Esophagus mucosa (tissue), 1 donor: ENCODE results near the gene GNAZ. TPM values are rescaled to one million over a fixed set of nuclear protein-coding genes. Genes with fewer than 3 reads are reported as not detected.
"Not testable (repeated sequence)": the region's sequence is repeated elsewhere in the genome, so short reads cannot be mapped to it uniquely, and the experiment has no call there.

Source experiments
- ATAC-seq: fragments of 200-7000 bp; cut with Tn5 transposase; one replicate; pipeline ENCODE4 v1.9.1; 2020
- total RNA-seq: library from RNA; stranded (reverse); gene quantifications from one replicate; pipeline ENCODE4 v1.2.4, GENCODE V29; 2023
- donor health status: DM: yes; HTN: yes; CAD: no.

Gene GNAZ
- total RNA-seq, 1 donor from 2014 or later = 0.76 TPM

DNA sequence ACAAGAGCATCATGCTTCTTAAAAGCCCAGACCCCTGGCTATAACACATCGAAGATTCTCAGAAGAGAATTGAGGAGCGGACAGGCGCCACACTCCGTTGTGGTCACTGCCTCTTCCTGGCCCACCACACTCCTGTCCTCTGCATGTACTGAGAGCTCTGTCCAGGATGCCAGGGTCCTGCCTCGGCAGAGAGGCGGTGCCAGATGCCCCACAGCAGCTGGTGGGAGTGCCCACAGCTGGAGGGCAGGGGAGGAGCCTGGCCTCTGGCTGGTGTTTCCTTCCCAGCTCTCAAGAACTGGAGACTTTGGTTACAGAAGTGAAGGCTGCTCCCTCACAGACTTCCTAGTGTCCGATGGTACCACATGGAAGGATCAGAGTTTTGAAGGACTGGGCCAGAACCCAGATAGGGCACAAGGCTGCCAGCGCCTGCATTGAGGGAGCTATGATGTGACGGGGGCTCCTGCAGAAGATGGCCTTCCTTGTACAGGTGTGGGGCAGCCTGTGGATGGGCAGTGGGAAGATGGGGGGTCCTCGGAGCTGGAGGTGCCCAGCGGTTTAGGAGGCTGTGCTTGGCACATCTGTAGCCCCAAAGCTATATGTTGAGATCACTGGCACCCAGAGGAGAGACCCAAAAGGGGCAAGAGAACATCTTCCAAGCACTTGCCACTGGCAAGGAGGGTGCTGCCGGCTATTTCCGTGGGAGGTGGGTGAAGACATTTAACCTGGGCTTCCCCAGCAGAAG lies 52.1 kb downstream of the GNAZ start:
- no peak for ATAC-seq

DNA sequence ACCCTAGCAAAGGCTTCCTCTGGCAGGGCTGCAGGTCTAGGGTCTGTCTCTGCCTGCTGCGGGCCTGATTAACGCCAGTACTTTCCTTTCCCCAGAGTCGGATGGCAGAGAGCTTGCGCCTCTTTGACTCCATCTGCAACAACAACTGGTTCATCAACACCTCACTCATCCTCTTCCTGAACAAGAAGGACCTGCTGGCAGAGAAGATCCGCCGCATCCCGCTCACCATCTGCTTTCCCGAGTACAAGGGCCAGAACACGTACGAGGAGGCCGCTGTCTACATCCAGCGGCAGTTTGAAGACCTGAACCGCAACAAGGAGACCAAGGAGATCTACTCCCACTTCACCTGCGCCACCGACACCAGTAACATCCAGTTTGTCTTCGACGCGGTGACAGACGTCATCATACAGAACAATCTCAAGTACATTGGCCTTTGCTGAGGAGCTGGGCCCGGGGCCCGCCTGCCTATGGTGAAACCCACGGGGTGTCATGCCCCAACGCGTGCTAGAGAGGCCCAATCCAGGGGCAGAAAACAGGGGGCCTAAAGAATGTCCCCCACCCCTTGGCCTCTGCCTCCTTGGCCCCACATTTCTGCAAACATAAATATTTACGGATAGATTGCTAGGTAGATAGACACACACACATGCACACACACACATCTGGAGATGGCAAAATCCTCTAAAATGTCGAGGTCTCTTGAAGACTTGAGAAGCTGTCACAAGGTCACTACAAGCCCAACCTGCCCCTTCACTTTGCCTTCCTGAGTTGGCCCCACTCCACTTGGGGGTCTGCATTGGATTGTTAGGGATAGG lies 52.9 kb downstream of the GNAZ start:
- no peak for ATAC-seq

DNA sequence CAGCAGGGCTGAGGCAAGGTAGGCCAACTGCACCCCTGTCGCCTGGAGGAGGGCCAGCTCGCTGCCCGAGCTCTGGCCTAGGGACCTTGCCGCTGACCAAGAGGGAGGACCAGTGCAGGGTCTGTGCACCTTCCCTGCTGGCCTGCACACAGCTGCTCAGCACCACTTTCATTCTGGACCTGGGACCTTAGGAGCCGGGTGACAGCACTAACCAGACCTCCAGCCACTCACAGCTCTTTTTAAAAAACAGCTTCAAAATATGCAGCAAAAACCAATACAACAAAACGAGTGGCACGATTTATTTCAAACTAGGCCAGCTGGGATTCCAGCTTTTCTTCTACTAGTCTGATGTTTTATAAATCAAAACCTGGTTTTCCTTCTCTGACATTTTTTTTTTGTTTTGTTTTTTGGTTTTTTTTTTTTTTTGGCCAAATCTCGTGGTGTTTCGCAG lies 53.5 kb downstream of the GNAZ start:
- ATAC-seq = no peak

DNA sequence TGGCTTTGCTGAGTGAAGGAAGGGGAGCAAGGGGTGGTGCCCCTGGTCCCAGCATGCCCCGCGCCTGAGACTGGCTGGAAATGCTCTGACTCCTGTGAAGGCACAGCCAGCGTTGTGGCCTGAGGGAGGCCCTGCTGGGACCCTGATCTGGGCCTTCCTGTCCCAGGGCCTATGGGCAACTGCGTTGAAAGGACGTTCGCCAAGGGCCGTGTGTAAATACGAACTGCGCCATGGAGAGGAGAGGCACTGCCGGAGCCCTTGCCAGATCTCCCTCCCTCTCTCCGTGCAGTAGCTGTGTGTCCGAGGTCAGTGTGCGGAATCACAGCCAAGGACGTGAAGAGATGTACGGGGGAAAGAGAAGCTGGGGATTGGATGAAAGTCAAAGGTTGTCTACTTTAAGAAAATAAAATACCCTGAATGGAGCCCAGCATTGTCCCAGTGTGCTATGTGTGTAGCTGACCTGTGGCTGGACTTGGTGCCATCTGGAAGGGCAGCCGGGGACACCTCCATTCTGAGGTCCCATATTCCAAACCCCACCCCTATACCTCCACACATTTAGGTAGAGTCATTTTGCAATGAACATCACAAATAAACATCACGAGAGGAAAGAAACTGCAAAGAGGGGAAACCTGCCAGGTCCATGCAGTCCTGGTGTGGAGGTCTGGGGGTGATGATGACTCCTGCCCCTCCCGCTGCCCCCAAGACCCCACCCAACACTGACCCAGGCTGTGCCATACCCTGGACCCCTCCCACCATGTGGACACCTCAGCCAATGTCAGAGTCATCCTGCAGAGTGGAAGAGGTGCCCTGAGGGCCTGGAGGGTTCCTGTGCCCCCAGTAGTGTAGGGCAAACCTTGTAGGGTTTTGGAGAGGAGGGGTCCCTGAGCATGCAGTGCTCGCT lies 54.5 kb downstream of the GNAZ start:
- no peak for ATAC-seq

DNA sequence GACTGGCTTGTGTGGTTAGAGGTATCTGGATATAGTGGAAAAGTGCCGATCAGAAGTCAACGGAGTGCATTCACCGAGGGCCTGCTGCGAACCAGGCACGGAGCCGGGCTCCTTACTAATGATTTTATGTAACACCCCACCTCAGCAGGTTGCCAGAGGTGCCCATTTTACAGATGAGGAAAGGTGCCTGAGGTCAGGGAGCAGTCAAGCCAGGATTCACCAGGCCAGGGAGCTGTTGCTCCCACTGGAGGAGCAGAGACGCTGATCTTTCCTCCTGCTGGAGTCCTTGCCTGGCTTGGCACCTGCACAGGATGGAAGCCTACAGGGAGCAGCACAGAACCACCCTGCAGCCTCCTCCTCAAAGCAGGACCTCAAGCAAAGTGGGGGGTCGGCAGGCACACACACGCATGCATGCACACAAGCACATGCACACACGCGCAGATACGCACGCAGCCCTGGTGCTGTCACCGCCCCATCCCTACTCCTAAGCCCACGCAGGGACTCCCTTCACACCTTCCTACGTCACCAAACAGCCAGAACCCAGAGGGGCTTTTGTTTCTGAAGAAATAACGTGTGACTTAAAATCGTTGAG lies 55.3 kb downstream of the GNAZ start:
- ATAC-seq = no peak

DNA sequence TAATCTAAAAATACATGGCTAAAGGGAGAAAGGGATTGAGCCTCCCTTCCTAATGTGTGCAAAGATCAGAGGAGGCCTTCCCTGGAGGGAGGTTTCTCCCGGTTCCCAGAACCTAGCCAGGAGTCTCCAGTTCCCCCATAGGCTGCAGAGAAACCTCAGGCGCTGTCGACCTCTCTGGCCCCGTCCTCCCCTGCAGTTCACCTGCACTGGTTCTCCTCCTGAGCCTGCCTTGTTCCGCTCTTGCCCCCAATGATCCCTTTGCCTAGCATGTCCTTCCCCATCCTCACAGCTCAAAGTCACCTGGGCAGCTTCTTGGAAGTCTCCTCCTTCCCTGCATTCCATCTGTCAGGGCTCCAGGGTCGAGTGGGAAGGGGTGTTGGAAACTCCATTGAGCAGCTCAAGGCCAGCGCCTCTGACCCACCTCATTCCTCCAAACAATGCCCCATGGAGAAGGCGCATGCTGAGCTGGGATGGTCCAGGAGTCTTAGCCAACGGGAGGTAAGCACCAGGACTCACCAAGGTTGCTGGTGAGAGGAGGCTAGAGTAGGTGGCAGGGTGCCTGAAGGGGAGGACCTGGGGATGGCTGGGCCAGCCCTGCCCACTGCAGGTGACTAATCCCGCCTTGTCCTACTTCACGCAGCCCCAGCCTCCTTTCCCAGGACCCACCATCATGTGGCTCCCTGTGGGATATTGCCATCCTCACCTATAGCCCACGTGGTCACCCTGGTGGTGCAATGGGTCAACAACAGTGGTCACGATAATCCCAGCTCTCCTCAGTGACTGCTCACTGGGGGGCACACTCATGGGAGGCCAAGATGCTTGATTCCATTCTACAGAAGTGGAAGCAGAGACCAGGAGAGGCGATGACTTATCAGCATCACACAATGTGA lies 56.1 kb downstream of the GNAZ start:
- no peak for ATAC-seq

DNA sequence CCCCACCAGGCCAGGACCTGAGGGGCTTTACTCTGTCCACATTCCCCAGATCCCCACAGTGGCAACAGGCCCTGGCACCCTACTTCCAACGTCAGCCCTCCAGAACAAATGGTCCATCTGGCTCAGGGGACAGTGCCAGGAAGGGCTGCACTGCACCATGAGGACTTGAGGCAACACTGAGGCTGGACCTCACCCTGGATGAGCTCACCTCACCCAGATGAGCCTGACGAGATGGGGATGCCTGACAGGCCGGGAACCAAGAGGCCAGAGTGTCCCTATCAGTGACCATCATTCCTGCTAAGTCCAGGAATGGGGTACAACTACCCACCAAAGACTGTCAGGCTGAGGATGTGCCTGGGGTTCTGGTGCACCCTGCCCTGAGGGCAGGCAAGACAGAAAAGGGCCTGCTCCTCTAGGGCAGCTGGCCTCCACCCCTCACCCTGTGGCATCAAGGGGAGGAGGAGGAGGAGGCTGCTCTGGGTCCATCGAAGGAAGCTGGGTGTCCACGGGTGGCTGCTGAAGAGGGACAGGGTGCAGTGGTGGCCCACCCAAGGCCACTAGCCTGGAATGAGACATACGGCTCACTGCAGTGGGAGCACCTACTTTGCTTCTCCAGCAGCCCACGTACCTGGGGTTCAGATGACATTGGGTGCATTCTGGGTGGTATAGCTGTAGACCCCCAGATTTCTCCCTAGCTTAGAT lies 56.9 kb downstream of the GNAZ start:
- no peak for ATAC-seq

DNA sequence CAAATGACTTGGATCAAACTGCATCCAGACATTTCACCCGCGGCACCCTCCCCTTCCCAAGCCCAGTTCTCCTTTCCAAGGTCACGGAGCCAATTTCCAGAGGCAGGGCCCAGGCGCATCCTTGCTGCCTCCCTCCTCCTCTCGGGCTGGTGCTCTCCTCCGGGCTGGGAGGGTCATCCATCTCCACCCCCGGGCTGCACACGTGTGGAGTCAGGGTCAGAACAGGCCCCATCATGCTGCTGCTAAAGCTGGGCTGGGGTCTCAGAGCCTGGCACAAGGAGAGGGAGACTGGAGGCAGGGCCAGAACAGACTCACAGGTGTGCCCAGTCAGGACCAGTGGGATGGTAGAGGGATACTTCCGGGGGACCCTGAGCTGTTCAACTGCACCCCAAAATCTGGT lies 57.5 kb downstream of the GNAZ start:
- ATAC-seq = no peak

DNA sequence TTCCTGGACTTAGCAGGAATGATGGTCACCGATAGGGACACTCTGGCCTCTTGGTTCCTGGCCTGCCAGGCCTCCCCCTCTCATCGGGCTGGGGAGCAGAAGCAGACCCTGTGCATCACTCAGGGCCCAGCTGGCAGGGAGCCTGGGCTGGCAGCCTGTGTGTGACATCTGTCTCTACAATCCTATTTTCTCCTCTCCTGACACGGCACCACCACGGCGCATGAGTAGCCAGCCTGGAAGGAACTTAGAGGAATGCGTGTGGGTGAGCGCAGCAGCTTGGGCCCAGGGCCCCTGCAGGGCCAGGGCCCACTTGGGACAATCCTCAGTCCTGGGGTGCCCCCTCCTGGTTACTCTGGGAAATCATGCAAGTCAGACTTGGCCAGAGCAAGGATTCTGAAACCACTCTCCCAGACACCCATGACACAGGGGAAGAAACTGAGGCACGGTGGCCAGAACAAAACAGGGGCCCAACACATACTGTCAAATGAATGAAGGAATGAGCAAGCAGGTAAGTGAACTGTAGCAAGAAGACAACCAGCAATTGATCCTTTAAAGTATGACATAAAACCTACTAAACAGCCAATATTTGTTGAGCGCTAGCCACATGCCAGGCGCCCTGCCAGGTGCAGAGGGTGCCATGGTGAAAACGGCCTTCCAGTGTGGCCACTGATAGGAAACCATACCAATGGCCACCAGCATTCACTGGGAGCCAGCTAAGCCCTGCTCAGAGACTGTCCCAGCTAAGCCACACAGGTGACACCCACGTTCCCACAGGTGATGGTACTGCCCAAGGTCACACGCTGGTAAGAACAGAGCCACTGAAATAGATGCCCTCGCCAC lies 58.2 kb downstream of the GNAZ start:
- peak; percentile 66 for ATAC-seq

DNA sequence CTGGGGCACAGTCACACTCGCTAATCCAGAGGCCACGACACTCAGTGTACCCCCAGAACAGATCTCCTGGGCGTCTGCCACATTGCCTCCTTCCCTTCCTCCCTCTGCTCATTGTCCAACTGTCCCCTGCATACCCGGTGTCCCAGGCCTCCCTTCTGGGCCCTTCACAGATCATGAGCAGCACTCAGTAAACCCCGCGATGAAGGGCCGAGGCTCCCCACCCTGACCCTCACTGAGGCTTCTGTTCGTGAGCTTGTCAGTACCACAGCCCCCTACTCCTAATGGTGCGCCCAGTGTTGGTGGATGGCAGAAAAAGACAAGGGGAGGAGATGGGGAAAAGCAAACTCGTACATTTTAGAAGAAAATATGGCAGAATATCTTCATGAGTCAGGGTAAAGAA lies 58.8 kb downstream of the GNAZ start:
- no peak for ATAC-seq

DNA sequence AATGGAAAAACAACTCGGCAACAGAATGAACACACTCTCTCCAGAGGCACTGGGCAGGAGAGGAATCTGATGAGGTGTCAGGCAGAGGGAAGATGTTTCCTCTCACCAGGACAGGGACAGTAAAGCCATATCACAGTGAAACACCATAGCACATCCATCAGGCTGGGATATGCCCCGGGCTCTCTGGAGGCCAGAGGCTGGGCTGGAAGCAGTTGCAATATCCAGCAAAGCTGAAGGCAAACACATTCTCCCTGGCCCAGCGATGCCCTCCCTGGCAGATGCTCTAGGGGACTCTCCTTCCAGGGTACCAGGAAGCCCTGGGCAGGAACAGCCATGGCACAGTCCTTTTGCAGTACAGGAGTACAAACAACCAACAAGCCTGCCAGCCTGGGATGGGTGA lies 60.4 kb downstream of the GNAZ start:
- ATAC-seq = no peak

DNA sequence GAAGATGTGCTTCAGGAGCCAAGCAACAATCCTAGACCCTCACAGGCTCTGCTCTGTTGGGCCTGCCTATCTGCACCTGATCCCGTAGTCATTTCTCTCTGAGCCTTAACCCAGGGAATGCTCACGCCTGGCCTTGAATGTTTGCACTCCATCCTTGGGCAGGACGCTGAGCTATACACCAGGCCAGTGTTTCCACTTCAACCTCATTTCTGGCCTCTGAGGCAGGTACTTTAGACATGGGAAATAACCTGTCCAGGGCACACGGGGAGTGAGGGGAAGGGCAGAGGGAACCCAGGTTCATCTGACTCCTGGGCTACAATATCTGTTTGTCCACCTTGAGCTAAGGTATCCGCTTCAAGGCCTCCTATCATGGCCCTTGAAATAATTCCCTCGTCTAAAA lies 61.6 kb downstream of the GNAZ start:
- ATAC-seq = no peak

DNA sequence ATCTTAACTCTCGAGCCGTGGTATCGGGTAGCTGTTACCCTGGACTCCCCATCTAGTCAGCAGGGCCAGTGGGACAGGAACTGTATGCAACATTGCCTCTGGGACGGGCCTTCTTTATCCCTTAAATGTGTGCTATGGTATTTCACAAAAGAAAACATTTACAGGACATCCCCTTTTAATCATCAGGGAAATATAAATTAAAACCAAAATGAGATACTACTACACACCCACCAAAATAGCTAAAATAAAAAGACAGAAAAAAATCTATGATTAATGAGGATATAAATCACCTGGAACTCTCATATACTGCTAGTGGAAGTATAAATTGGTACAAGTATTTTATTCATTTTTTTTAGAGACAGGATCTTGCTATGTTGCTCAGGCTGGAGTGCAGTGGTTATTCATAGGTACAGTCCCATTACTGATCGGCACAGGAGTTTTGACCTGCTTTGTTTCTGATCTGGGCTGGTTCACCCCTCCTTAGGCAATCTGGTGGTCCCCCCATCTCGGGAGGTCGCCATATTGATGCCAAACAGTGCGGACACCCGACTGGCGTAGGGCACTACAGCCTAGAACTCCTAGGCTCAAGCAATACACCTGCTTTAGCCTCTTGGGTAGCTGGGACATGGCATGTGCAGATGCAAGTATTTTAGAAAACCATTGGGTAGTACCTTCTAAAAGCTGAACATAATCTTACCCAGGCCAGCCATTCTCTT lies 62.2 kb downstream of the GNAZ start:
- no peak for ATAC-seq

DNA sequence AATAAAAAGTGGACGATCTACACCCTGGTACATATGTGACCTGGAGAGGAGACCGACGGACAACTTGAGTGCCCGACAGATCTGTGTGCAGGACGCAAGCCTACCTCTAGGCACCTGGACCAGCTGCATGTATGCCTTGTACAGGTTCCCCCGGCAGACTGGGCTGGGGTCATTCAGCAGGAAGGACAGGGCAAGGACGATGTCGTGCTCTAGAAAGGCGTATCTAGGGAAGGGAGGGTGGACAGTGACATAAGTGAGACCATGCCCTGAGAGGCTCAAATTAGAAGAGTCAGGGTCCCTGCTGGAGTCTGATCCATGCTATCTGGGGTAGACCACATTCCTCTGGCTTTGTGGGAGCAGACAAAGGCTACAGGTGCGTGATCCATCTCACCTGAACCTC lies 63.6 kb downstream of the GNAZ start:
- ATAC-seq = no peak

DNA sequence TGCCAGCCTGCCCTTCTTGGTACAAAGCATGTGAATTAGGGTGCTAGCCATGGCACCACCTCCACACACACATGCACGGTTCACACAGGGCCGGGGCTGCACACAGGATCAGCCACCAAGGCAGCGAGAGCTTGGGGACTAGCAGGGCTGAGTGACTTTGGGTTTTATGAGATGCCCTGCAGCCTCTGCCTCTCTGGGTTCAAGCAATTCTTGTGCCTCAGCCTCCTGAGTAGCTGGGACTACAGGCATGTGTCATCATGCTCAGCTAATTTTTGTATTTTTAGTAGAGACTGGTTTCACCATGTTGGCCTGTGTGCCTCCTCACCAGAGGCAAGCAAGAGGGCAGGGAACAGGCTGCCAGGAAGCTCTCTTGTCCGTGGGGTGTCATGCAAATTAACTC lies 66.7 kb downstream of the GNAZ start:
- not testable (repeated sequence) for ATAC-seq

DNA sequence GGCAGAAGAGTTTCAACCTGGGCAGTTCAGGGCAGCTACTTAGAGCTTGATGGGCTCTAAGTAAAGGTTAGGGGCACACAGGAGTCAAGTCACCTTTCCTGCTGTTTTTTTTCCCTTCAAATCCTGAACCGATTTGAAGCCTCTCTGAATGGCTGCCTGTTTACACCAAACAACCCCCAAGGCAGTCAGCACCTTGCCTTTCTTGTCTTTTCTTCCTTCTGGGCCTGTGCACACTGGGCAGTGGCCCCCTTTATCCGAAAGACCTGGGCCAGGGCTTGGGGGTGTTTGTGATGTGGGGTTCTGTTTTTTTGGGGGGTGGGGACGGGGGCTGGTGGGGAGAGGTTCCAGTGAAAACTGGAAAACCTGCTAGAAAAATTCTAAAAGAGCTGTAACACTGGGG lies 67.1 kb downstream of the GNAZ start:
- ATAC-seq = no peak

DNA sequence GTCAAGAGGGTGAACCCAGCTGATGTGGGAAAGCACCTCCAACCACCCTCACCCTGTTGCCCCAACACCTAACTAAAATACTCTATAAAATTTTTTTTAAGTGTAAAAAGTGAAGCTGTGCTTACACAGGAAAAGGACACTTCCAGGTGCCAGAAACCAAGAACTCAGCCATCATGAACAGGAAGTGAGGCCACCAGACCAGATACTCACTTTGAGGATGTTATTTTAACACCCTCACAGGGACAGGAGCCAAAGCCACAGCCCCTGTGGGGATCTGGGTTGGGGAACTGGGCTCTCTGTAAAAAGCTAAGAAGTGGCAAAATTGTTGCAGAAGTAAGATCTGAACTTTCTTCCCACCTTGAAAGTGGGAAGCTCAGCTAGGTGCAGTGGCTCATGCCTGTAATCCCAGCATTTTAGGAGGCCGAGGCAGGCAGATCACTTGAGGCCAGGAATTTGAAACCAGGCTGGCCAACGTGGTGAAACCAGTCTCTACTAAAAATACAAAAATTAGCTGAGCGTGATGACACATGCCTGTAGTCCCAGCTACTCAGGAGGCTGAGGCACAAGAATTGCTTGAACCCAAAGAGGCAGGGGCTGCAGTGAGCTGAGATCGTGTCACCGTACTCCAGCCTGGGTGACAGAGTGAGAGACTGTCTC lies 67.7 kb downstream of the GNAZ start:
- ATAC-seq = peak; percentile 17

DNA sequence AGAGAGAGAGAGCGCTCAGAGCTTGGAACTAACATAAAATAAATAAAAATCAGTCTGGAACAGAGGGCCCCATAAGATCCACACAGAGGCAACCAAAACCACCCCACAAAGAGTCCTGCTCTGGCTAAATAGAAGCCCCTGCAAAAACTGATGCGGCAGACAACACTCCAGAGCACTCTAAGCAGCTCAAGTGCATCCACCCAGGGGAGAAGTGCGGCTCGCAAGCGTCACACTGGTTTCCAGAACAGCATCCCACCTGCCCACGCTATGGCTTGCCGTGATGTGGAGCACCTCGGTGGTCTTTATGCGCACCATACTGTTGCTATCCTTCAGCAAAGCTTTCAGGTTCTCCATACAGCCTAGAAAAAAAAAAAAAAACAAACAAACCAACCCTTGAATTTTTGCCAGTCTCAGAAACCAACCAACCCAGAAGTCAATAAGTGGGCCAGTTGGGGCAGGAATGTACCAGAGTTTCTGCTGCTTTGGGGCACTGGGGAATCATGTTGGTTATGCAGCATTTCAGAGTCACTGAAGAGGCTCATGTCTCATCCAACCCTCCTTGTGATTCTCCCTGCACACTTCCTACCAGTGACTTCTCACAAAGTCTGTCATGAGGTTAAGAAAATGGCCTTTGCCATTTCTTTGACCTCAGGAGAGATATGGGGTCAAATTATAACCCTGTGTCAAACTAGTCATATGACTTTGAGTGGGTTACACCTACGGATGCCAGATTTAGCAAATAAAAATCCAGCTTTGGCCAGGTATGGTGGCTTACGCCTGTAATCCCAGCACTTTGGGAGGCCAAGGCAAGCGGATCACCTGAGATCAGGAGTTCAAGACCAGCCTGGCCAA lies 68.5 kb downstream of the GNAZ start:
- peak; percentile 39 for ATAC-seq
